CD4-positive, alpha-beta T cell treated with Interleukin-6 for 4 hours (primary cell): ENCODE measurements around the gene KRT86.
A peak's percentile ranks its signal among the peaks of the same experiment; 100 is the strongest.
"Not testable (repeated sequence)": the region's sequence is repeated elsewhere in the genome, so short reads cannot be mapped to it uniquely, and the experiment has no call there.

Source experiments
- DNase-seq: peaks from one replicate; pipeline ENCODE4 v3.0.0-alpha.2; 2020; ENCODE audit warnings: mixed read lengths

Gene KRT86

DNA sequence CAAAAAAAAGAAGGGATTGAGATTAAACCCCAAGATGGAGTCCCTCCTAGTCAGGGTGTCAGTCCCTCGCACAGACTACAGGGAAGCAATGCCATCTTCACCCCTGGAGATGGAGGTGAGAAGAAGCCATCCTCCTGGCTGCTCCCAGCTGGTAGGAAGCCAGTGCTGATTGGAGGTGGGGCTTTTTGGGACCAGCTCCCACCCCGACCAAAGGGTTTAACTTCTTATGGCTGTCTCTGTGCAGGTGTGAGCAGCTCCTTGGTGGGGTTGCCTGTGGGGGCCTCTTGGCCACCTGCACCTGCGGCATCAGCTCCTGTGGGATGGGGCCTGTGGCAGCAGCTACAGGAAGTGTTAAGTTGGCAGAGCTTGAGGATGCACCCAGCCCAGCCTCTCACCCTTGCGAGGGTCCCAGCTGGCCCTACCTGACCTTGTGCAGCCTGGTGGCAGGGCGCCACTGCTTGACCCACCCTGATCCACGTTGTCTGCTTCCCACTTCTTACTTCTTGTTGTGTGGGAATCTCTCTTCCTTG lies 3.8 kb upstream of the KRT86 start:
- DNase-seq, result no peak

DNA sequence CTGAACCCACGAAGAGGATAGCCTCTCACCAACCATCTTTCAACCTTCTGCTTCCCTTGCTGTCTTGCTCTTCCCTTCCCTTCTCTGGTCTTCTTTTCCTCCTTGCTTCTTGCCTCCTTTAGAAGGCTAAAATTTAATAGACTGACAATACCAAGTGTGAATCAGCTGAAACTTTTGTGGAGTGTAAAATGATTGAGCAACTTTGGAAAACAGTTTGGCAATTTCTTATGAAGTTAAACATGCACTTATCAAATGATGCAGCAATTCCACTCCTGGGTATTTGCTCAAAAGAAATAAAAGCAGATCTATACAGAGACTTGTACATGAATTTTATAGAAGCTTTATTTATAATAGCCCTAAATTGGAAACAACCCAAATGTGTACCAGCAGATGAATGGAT lies 3.3 kb upstream of the KRT86 start:
- no peak for DNase-seq

DNA sequence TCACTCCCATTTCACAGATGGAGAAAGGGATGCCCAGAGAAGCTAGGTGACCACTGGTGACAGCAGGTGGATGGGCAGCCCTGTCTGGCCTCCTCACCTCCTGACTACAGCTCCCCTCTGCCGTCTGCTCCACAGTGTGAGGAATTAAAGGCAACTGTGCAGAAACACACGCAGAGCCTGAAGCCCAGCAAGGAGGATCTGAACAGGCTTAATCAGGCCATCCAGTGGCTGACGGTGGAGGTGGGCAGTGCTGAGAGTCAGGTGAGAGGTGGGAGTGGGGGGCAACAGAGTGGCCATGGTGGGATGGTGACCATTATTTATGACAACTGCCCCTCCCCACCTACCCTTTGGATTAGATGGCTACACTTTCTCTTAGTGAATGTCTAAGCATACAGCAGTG lies 1.2 kb downstream of the KRT86 start:
- DNase-seq, result no peak

DNA sequence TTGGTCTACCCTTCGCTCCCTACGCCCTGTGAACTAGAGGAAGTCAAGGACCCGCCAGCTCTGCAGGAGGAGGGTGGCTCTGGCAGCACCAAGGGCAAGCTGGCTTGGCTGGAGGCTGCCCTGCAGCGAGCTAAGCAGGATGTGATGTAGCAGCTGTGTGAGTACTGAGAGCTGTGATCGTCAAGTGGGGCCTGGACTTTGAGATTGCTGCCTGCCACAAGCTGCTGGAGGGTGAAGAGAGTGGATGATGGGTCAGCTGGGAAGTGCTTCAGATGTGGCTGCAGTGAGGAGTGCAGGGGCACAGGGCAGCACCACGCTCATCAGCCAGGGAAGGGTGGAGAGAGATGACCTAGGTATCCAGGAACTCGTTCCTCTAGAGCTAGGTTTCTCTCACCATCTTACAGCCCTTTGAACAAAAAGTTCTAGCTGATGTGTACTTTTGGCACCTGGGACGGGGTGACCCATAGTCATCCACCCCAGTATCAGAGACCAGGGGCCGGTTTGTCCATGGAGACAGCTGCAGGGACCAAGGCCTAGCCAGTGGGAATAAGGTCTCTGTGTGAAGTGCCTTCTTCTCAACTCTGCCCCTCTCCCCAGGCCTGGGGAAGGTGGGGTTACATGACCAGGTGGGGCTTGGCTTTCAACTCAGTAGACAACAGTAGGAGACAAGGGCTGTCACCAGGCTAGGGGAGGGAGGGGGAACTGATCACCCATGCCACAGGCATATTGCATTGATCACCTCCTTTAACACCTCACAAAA lies 3.2 kb downstream of the KRT86 start:
- DNase-seq, result no peak

DNA sequence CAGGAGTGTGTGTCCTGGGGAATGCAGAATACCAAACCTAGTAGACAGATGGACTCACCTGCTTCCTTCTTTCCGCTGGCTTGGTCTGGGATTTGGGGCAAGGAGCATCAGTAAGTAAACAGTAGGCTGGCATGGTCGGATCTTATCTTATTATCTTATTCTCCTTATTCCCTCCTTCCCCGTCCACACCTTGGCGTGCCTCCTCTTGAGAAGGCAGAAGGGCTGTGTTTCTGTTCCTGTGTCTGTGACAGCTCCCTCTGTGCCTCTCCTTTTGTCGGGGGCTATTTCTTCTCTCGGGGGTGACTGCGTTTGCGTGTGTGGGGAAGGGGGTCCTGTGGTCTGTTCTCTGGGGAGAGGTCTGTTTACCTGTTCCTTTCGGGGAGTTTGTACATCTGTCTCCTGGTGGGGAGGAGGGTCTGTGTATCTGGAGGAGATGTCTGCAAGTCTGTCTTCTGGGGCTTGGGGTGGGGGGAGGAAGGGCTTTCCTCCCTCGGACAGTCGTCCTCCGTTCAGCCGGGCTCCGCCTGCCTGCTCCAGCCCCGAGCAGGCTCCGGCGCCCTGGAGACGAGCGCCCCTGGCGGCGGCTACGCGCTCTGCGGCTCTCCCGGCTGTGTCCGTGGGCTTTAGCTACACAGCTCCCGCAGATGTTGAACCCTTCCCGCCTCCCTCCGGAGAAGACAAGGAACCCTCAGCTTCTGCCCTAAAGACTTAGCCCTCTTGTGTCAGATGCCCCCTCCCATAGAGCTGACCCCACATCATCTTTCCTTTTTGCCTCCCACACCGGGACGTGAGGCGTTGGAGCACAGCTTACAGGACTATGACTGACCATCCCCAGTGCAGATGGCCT lies 4.4 kb downstream of the KRT86 start:
- peak; percentile 72 for DNase-seq

DNA sequence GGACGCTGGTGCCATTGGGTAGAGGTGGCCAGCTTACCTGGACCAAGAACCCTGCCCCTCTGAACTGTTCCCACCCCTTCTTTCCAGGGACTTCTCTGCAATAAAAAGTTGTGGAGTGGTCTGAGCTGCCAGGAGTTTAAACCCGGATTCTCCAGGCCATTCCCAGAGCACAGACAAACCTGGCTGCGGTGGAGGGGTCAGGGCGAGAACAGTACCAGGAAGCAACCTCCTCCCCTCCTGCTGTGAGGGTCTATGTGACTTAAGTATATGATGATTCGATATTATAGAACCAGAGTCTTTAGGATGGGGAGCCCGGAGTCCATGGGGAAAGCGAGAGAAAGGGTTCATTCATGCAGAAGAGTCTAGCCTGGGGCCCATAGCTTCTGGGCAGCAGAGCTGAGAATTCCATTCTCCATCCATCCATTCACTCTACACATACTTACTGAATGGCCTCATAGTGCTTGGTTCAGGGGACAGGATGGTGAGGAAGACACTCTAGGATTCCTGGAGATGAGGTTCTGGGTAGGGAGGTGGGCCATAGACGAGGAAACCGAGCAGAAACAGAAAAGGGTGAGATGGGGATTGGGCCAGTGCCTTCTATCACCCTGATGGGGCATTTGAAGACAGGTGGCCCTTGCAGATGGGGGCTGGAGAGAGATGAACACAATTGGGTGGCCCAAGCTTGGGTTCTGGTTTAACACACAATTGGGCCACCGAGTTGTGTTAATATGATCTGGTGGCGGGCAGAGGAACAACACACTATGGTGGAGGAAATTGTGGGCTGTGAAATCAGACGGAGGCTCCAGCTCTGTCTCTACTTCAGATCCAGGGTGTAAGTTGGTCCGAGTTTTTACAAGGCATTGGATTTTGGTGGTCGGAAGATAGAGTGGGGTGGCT lies 5.2 kb downstream of the KRT86 start:
- no peak for DNase-seq

DNA sequence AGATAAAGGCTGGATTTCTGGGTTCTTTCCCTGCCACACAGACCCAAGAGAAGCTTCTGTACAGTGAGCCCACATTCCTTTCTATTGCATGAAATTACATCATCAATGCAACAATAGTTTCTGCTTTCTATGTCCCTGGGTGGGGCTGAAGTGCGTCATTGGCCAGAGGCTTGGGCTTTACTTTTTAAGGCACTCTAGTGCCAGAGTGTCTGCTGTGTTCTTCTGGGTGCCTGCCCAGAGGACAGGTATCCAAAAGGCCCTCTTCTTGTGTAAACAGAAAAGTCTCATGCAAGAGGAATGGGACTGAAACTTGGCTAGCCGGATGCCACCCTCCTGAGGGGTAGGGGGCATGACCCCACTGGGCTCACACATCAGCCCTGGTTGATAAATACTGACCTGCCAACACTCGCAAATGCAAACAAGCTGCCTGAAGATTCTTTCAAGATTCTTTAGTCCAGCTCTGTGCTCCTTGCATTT lies 5.9 kb downstream of the KRT86 start:
- DNase-seq, result no peak

DNA sequence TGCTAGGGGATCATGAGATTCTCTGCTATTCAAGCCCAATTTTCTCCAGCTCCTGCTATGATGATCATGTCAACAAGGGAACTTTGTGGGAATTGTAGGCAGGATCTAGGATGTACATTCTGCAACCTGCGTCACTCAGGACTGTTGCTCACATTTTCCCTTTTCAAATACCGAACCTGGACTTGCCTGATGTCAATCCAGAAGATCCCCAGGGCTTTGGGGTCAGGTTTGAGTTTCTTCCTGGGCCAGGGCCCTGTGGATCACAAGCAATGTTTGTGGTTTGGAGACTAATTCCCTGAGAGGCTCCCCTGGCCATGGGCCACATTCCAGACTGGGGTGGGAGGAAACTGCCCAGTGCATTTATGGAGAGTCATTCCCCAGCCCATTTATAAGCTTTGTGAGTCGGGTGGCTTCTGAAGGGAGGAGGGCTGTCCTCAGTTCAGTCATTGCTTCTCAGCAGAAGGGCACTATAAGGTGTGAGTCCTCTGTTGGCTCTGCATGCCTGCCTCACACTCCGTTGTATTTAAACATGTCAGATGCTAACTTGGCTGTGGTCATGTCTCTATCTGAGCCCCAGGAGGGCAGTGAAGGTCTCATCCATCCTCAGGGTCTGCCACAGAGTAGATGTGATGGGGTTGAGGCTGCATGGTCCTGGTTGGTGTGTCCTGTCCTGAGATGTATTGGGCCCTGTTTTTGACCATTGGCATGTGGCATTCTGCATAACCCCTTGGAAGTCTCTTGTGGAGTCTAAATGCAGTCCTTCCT lies 6.5 kb downstream of the KRT86 start:
- DNase-seq, result no peak

DNA sequence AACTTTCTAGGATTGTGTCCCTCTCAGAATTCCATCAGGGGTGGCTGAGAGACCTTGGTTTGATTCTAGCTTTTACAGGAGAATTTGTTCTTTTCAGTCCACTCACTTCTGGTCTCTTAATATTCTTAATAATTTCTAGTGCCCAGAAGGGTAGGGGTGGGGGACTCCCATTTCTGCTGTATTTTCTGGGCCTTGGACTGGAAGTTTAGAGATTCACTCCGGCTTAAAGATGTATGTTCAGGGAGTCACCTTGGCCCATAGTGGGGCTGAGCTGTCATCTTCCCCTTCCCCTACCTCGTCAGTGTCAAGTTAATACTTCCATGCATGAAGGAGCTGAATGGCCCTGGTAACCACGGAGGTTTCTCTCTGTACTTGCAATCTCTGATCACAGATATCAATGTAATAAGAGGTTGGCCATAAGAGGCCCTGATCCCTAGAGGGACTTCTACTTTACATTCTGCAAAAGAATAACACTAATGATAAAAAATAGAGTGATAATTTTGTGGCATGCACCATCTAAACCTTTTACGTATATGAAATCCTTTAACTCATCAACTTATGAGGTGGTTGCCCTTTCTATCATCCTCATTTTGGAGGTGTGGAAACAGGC lies 10.2 kb downstream of the KRT86 start:
- no peak for DNase-seq

DNA sequence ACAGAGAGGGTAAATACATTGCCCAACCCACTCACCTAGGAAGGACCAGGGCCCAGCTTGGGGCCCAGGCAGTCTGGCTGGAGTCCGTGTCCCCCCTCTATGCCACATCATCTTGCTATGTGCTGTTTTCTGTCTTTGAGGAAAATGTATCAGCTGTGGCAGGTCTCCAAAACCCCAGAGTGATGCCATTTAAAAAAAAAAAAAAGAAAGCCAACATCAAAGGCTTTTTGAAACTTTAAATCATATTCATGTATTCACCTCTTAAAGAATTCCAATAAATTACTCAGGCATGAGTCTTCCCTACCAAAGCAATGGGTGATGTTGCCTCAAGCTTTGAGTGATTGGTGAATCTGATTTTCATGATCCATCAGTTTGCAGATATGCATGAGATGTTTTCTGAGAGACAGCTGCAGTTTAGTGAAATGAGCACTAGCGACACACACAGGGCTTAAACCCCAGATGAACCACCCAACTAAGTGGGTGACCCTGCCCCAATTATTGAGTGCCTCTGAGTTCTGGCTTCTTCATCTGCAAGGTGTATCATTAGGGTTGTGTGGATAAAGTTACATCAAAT lies 10.8 kb downstream of the KRT86 start:
- no peak for DNase-seq

DNA sequence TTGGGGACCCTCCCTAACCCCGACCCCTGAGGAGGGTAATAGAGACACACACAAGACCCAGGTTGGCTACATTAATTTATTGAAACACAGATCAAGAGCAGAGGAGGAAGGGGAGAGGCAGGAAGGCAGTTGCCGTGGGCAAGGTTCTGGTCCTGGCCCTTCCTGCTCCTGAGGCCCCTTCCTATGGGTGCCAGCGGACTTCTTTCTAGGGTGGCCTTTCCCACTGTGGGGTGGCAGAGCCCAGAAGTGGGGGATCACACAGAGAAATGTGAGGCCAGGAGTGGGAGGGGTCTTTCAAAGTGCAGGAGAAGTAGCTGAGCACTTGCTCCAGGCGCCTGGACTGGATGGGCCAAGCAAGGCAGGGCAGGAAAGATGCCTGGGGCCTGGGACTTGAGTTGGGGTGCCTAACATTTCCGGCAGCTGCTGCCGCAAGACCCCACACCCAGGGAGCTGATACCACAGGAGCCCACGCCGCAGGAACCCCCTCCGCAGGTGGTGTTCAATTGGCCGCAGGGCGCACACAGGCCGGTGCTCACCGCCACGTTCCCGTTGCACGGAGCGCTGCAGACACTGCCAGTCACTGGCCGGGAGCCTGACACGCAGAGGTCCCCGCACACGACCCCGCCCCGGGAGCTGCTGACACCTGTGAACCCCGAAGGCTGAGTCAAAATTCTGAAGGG lies 11.5 kb downstream of the KRT86 start:
- DNase-seq, result no peak

DNA sequence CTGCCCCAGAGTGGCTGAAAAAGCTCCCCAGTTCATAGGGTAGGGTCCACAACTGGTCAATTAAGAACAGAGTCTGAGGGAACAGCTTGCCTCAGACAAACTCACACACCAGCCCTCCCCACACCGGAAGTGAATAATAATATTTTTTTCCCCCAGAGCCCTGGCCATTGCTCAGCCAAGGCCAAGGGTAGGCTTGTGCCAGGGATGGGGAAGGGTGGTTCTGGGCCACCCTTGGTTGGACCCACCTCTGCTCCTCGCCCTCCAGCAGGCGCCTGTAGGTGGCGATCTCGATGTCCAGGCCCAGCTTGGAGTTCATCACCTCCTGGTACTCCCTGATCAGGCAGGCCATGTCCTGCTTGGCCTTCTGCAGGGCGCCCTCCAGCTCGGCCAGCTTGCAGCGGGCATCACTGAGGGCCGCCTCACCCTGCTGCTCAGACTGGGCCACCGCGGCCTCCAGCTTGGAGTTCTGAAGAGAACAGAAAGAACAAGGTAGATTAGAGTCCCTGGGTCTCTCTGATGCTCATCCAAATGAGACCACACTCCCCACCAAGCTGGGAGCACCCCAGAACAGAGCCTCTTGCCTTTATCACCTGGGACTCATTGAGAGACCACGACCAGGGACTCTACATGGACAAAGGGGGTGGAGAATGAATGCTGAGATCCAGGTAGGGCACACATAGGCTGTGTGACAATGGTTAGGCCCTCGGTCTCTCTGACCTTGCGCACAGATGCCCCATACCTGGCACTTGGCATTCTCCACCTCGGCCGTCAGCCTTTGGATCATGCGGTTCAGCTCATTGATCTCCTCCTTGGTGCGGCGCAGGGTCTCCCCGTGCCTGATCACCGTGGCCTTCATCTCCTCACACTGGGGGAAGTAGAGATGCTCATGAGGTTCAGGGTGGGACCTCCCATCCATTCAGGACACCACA lies 12.7 kb downstream of the KRT86 start:
- not testable (repeated sequence) for DNase-seq

DNA sequence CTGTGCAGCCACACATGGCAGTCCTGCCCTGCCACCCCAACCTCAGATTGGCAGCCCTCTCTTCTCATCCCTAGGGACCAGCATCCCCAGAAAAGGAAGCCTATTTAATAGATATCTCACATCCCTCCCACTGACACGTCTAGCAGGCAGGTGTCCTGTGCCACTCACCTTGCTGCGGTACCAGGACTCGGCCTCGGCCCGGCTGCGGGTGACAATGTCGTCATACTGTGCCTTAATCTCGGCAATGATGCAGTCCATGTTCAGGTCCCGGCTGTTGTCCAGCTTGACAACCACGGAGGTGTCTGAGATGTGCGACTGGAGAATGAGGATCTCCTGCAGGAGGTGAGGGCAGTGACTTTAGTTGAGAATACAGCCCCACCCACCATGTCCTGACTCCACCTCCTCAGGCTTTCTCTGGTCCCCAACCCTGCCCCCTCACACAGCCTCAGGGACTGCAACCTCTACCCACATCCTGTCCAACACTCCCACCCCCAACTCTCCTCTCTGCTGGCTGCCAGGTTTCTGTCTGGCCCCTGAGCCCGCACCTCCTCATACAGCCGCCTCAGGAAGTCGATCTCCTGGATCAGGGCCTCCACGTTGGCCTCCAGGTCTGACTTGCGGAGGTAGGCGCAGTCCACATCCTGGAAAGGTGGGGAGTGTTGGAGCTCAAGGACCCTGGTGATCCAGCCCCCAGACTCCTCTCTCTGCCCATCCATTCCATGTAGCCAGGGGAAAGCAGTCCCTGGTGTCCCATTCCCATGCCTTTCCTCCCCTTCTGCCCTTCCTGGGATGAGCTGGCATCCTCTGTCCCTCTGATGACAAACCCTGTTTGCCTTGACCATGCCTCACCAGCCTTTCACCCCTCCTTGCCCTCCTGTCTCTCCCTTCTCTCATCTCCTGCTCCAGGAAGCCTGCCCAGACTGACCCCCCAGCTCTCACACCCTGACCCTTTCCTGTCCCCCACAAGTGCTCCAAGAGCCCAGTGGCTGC lies 13.7 kb downstream of the KRT86 start:
- DNase-seq, result not testable (repeated sequence)

DNA sequence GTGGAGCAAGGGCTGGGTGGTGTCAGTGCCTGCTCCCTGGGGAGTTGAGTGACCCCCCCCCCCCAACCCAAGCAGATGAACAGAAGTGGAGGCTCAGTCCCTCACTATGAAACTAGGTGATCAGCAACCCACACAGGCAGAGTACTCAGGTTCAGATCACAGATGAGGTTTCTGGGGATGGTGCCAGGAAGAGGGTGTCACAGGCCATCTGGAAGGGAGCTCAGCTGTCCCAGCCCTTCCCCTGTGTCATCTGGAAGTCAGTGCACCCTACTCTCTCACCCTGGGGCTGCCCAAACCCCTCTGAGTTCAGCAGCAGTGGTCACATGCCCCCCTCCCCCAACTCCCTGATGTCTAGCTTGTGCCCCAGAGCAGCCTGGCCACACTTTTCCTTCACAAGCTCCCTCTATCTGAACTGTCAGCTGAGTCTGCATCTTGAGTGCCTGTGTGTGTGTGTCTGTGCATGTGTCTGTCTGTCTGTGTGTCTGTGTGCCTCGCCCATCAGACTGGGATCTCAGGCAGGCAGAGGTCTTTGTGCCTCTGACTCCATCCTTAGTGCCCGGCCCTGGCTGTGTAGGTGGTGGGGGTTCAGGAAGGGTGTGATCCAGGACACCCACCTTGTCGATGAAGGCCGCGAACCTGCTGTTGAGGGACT lies 16.2 kb downstream of the KRT86 start:
- not testable (repeated sequence) for DNase-seq

DNA sequence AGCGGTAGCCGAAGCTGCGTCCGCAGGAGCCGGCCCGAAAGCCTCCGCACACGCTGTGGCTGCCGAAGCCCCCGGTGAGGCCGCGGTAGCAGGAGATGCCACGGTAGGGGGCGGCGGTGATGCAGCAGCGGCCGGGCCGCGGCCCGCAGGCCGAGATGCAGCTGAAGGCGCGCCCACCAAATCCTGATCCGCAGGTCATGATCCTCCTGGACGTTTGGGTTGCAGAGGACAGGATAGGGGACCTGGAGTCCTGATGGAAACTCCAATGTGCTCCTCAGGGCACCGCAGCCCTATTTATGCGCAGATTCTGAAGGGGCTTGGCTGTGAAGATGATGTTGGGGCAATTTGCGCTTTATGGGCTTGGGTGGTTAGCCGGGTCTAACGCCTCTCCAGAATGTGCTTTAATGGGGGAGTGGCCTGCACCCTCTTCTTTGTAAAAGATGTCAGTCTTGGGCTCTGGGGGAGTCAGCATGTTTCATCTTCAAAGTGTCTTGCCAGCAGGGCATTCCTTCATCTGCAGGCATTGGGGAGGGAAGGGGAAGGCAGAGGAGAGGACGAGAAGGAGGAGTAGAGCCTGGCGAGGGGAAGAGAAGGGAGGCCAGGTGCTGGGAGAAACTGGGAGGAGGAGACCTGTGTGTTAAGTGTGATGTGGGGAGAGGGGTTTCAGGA lies 17.0 kb downstream of the KRT86 start, which contains the start of gene KRT81:
Gene KRT81 (minus strand): TSS at position 268 of the 669 bp plus-strand sequence. CDS start 69 bp downstream, at position 199.
- no peak for DNase-seq

DNA sequence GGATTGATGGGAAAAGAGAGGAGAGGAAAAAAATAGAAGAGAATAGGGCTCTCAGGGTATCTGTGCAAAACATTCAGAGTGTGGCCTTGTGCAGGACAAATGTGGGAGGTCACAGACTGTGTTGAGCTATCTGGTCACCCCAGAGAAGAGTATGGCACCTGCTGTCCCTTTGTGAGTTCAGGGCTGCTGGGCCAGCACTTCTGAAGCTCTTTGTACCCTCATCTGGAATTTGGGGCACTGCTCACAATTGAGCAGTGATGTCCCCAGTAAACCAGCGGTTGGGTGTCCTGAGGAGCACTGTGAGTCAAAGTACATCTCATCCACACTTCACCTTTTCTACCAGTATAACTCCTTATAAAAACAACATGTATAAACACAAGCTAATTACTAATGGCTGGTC lies 19.5 kb downstream of the KRT86 start:
- no peak for DNase-seq

DNA sequence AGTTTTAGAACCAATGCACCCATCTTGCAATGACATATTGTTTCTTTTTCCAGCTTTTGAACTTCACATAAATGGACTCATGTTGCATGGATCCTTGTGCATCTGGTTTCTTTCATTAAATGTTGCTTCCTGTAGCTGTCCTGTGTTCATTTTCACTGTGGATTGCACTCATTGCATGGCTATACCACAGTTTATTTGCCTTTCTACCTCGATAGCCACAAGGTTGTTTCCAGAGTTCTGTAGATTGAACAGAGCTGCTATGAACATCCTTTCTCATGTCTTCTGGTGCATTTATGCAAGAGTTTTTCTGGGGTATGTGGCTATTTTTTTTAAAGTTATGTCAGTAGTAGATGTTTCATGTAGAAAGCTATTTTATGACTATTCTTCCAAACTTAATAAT lies 20.4 kb downstream of the KRT86 start:
- no peak for DNase-seq
